NOMO-1 (cell line): Measurements from ENCODE around the gene CBR3.

Source experiments
- DNase-seq, 2 experiments: peaks; one replicate each; lab custom pipeline; 2025; ENCODE audit not compliant: unreplicated experiment in 2 of 2; lab: John Stamatoyannopoulos, UW

The CBR3 gene

GRCh38 chr21:36179145-36179544 lies 44.3 kb downstream of the CBR3 start:
- no peak for DNase-seq

- DNase-seq, result no peak
These were observed 46.1 kb downstream of the CBR3 start for GRCh38 chr21:36180963-36181362.

- DNase-seq, result peak; percentile 48 to 54
These were observed 48.4 kb downstream of the CBR3 start for GRCh38 chr21:36183144-36183795.

GRCh38 chr21:36184545-36184944 lies 49.7 kb downstream of the CBR3 start:
- DNase-seq, result no peak

GRCh38 chr21:36185523-36185922 lies 50.6 kb downstream of the CBR3 start:
- DNase-seq, result peak; percentile 54 to 64

- peak; percentile 37 to 54 for DNase-seq
These were observed 51.2 kb downstream of the CBR3 start for GRCh38 chr21:36186081-36186480.

GRCh38 chr21:36186506-36187399 lies 51.9 kb downstream of the CBR3 start:
- no peak for DNase-seq

GRCh38 chr21:36188081-36188681 lies 53.3 kb downstream of the CBR3 start:
- no peak for DNase-seq

- peak; percentile 10 to 44 for DNase-seq
These were observed 54.1 kb downstream of the CBR3 start for GRCh38 chr21:36188937-36189336.

- no peak for DNase-seq
These were observed 55.9 kb downstream of the CBR3 start for GRCh38 chr21:36190736-36191135.

- DNase-seq, result no peak
These were observed 58.3 kb downstream of the CBR3 start for GRCh38 chr21:36193200-36193599.

GRCh38 chr21:36194024-36194423 lies 59.1 kb downstream of the CBR3 start:
- DNase-seq, result no peak

- DNase-seq, result no peak
These were observed 60.7 kb downstream of the CBR3 start for GRCh38 chr21:36195613-36196012.
